ENCODE measurements around the gene MTFR1L. TPM values are rescaled to one million over a fixed set of nuclear protein-coding genes. Genes with fewer than 3 reads are reported as not detected.

MTFR1L gene
- total and polyA plus RNA-seq, 9 of the 15 experiments (the other 6 are each of a cell fraction or from before 2014, with no cell fraction given), result 41.4 to 98.5 (median 53.7) TPM

- TF ChIP-seq ETV5 (CRISPR knock-in tag; IDR thresholded peaks at IDR 0.05; ENCODE audit: low read depth), result peak; percentile 99
- peak; percentile 34; the same call in 1 of the 2 replicates for TF ChIP-seq BHLHE40 (IDR thresholded peaks at IDR 0.05; ENCODE audit: low read length)
- peak in 1 of 3 experiments; percentile 4 for TF ChIP-seq YY1 (IDR thresholded peaks at IDR 0.05; ENCODE audit: borderline replicate concordance in 1 of 3, control insufficient read depth in 1 of 3, extremely low read depth in 1 of 3, insufficient read depth in 3 of 3, insufficient read length in 1 of 3, insufficient replicate concordance in 2 of 3, low read depth in 1 of 3, low read length in 2 of 3)
- TF ChIP-seq CBFA2T3 (IDR thresholded peaks at IDR 0.05), result peak; percentile 83
- no peak for TF ChIP-seq ZNF184 (CRISPR knock-in tag; IDR thresholded peaks at IDR 0.05)
- no peak for TF ChIP-seq SFPQ (IDR thresholded peaks at IDR 0.05; ENCODE audit: low read depth, low read length)
- TF ChIP-seq NFE2 (IDR thresholded peaks at IDR 0.05; ENCODE audit: low read depth), result 0 out of 2 replicates have a peak, but pooled peaks have one; percentile 27
- no peak for TF ChIP-seq SAP30 (IDR thresholded peaks at IDR 0.05; ENCODE audit: borderline replicate concordance, insufficient read depth, low read depth, low read length, poor library complexity, severe bottlenecking)
- TF ChIP-seq SMAD4 (CRISPR knock-in tag; conservative IDR thresholded peaks at IDR 0.05), result peak; percentile 82; the same call in 1 of the 2 replicates
- no peak; the same call in 1 of the 2 replicates for TF ChIP-seq ZNF766 (CRISPR knock-in tag; conservative IDR thresholded peaks at IDR 0.05)
- TF ChIP-seq JUND (IDR thresholded peaks at IDR 0.05; ENCODE audit: borderline replicate concordance, low read depth, low read length), result peak; percentile 95
- TF ChIP-seq JUND (tag; IDR thresholded peaks at IDR 0.05; ENCODE audit: borderline replicate concordance, low read depth, low read length), result peak; percentile 94; the same call in 2 of the 3 replicates
- TF ChIP-seq PML (IDR thresholded peaks at IDR 0.05; ENCODE audit: low read length), result peak; percentile 77; the same call in 1 of the 2 replicates
- TF ChIP-seq ETV1 (tag; conservative IDR thresholded peaks at IDR 0.05; ENCODE audit: low read depth), result peak; percentile 99
- peak; percentile 93 for TF ChIP-seq SMARCA4 (IDR thresholded peaks at IDR 0.05)
- no peak for TF ChIP-seq HIVEP1 (CRISPR knock-in tag; IDR thresholded peaks at IDR 0.05)
- no peak for TF ChIP-seq CHCHD3 (CRISPR knock-in tag; IDR thresholded peaks at IDR 0.05)
- TF ChIP-seq IRF1 (CRISPR knock-in tag; IDR thresholded peaks at IDR 0.05; ENCODE audit: borderline replicate concordance), result no peak
- TF ChIP-seq DDX20 (tag; IDR thresholded peaks at IDR 0.05; ENCODE audit: low read depth), result no peak
- no peak for TF ChIP-seq ZNF639 (CRISPR knock-in tag; conservative IDR thresholded peaks at IDR 0.05 in 1 of 2, IDR thresholded peaks at IDR 0.05 in 1 of 2)
- TF ChIP-seq L3MBTL2 (IDR thresholded peaks at IDR 0.05), result peak; percentile 90
- TF ChIP-seq NCOA1 (IDR thresholded peaks at IDR 0.05; ENCODE audit: low read depth), result peak; percentile 77; the same call in 1 of the 2 replicates
- peak; percentile 84; the same call in 1 of the 2 replicates for TF ChIP-seq ESRRA (IDR thresholded peaks at IDR 0.05; ENCODE audit: borderline replicate concordance, low read depth)
- no peak; the same call in 1 of the 2 replicates for TF ChIP-seq EP400 (IDR thresholded peaks at IDR 0.05)
These were observed 37.0 kb upstream of the MTFR1L start (continued) for GRCh38 chr1:25782608-25783201.
